ENCODE measurements around the gene FBXL17.

The FBXL17 gene

DNA sequence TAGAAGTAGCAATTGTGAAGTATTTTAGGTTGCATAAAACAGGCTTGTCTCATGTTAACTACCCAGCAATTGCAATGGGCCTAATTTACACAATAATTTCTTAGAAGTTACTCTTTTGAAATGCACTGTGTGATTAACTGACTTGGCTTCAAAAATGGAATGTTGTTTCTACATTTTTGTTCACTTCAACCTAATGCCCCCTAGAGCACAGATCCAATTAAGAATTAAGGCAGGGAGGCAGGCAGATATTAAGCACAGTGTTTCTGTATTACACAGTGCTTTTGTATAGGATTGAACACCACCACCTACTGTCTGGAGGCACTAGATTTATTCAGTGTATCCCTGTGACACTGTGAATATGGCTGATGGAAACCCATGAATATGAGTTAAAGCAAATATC is 302.1 kb downstream of the FBXL17 start:
- DNase-seq: no peak

GRCh38 chr5:108078882-108079281 is 303.0 kb downstream of the FBXL17 start:
- DNase-seq: no peak

- no peak for DNase-seq
Observed at GRCh38 chr5:108078345-108078744, 303.6 kb downstream of the FBXL17 start.

- no peak for DNase-seq
Observed at GRCh38 chr5:108074626-108075025, 307.3 kb downstream of the FBXL17 start.

- no peak for DNase-seq
Observed at GRCh38 chr5:108064302-108064701, 317.6 kb downstream of the FBXL17 start.

- no peak for DNase-seq
Observed at GRCh38 chr5:108061941-108062340, 320.0 kb downstream of the FBXL17 start.

- DNase-seq: no peak
Observed at GRCh38 chr5:108060340-108060739, 321.6 kb downstream of the FBXL17 start.

GRCh38 chr5:108059334-108059733 is 322.6 kb downstream of the FBXL17 start:
- no peak for DNase-seq

DNA sequence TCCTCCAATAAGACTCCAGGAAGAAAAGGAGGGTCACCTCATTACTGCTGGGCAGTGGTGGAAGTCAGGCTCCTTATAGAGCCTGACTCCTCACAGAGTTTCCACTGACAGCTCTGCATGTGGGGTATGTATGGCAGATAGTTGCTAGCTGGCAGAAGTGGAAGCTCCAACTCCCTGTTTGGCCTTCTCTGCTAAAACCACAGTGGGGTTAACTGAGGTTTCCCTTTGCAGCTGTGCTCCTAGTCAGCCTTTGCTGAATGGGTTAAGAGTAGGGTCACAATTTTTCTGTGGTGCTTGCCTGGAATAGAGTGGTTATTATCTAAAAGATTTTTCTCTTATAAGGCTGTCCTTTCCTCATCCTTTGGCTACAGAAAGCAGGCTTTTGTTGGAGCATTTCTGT is 327.5 kb downstream of the FBXL17 start:
- no peak for DNase-seq

DNA sequence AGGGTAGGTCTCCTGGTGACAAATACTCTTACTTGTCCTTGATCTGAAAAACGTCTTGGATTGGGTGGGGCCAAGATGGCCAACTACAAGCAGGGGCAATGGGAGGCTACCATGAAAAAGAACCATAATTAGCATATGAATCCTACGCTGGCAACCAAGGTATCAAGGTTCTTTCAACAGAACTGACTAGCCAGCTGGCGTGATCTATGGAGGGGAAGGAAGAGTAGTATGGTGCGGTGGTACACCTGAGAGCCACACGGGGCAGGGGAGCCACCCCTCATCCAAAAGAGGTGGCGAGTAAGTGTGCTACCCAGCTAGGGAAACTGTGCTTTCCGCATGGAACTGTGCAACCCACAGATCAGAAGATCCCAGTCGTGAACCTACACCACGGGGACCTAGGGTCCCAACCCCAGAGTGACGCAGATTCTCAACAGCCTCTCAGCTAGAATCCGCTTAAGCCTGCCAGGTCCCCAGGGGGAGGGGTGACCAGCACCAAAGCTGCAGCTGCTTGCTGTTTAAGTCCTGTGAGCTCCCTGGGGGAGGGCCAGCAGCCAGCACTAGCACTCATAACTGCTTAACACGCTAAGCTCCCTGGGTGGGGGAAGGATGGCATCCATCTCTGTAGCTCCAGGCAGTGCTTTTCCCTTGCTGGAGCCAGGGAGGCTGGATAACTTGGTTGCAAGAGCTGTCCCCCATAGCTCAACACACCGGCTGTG is 334.8 kb downstream of the FBXL17 start:
- DNase-seq: no peak

GRCh38 chr5:108036482-108036881 is 345.4 kb downstream of the FBXL17 start:
- DNase-seq: no peak

GRCh38 chr5:108028883-108029282 is 353.0 kb downstream of the FBXL17 start:
- DNase-seq: no peak

- no peak for DNase-seq
Observed at GRCh38 chr5:108028412-108028811, 353.5 kb downstream of the FBXL17 start.

- no peak for DNase-seq
Observed at GRCh38 chr5:108025957-108026356, 355.9 kb downstream of the FBXL17 start.

DNA sequence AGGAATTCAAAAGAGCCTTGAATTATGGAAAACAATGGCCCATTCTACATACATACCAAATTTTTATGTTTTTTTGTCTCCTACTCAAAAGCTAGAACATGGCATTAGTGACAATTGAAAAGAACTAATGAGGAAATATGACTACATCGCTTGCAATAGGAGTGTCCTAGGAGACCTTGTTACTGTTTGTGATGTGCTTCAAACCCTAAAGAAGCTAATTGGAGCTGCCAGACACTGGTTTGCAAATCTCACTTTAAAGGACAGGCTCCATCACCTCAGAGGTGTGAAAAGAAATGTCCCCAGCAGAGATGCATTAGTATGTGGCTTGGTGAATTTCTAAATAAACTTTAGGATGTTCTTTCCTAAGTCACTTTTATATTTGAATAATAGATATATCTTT is 356.9 kb downstream of the FBXL17 start:
- no peak for DNase-seq

DNA sequence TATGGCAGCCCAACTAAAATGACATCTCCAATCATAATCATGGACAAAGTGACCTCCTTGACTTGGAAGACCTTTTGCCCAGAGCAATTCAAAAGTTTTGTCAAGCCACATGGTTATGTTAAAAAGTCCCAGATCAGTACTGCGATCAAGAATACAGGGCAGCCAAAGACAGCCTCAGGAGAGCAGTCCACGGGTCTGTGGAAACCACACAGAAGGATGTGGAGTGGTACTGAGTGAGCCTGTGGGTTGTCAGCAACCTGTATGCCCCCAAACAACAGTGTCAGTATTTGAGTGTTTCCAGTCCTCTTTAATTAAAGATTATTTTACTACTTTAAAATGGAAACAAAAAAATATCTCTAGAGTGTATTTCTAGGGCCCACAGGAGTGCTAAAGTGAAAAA is 365.8 kb downstream of the FBXL17 start:
- DNase-seq: no peak

- no peak for DNase-seq
Observed at GRCh38 chr5:108006791-108007190, 375.1 kb downstream of the FBXL17 start.

GRCh38 chr5:108003178-108003577 is 378.7 kb downstream of the FBXL17 start:
- peak; percentile 47 for DNase-seq

DNA sequence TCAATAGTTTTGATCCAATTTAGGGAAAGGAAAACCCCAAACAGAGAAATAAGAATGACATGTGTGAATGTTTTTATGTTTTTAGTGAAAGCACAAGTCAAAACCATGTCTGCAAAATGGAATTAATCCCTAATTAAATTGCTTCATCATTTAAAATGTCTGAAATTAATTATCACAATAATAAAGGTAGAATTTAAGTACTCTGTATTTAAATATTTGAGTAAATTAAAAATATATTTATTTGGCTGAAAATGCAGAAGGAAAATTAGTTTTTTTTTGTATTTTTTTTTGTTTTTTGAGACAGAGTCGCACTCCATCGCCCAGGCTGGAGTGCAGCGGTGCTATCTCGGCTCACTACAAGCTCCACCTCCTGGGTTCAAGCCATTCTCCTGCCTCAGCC is 380.7 kb downstream of the FBXL17 start:
- no peak for DNase-seq

GRCh38 chr5:107997338-107997980 is 384.4 kb downstream of the FBXL17 start:
- no peak for DNase-seq

DNA sequence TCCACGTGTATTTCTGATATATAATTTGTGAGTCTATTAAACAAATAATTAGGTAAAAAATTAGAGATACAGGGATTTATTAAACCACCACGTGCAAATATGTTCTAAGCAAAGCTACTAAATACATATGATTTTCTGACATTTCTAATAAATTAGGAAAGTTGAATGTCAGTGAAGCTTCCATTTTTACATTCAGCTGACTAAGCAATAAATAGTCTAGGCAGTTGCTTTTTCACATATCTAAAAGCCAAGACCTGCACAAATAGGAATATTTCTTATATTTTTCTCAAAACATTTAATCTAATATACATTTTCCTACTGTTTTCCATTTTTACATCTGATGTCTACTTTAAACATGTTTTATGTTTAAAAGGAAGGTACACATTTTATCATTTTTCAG is 388.6 kb downstream of the FBXL17 start:
- DNase-seq: no peak

- DNase-seq: no peak
Observed at GRCh38 chr5:107990881-107991810, 390.8 kb downstream of the FBXL17 start.

DNA sequence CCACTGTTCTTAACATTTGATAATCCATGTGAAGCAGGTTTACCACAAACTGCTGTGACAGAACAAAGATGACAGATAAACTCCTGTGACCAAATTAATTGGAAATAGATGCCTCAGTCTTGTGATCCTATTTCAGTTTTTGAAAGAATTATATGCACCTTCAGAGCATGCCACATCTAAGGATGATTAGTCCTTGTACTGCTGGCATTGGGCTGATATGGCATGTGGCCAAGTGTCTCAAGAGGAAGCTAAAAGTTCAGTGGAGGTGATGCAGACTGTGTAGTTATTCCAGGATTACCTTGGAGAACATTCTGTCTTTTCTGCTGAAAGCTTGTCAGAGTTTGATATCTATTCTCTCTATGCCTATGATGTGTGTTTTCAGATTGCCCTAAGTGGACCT is 396.8 kb downstream of the FBXL17 start:
- DNase-seq: no peak

All from activated CD4-positive, alpha-beta T cell treated with anti-CD3 and anti-CD28 coated beads, Interleukin-2, Interleukin-6, amounts not matched to agents 100 ng/mL and 50 ng/mL, durations not matched to agents 16 hours and 8 hours (primary cell).